HepG2 (cell line): ENCODE data around the gene MS4A10. TPM values are rescaled to one million over a fixed set of nuclear protein-coding genes. Genes with fewer than 3 reads are reported as not detected.

Source experiments
- AFF4 ChIP-seq: sonication (generic); formaldehyde crosslinking; IDR thresholded peaks from 2 replicates; pipeline ENCODE4 v1.4.0; 2020; ENCODE audit warnings: missing genetic modification reagents
- AHDC1 ChIP-seq: sonication (generic); formaldehyde crosslinking; IDR thresholded peaks from 2 replicates; pipeline ENCODE4 v1.5.1; 2020; ENCODE audit warnings: mild to moderate bottlenecking, missing genetic modification reagents, borderline replicate concordance
- GLI4 ChIP-seq: sonication (generic); formaldehyde crosslinking; IDR thresholded peaks from 2 replicates; pipeline ENCODE4 v1.5.1; 2020; ENCODE audit warnings: missing genetic modification reagents, mild to moderate bottlenecking, moderate library complexity, borderline replicate concordance
- GRHL1 ChIP-seq: sonication (generic); formaldehyde crosslinking; conservative IDR thresholded peaks from 2 replicates; pipeline ENCODE4 v1.8.0; 2022; ENCODE audit warnings: missing genetic modification reagents
- MBD4 ChIP-seq: IDR thresholded peaks from 2 replicates; pipeline ENCODE4 v1.6.1; 2012; ENCODE audit warnings: low read length, inconsistent platforms, borderline replicate concordance
- PCBP2 ChIP-seq: fragments of 200-400 bp; formaldehyde crosslinking; optimal IDR thresholded peaks from 2 replicates; pipeline ENCODE3; 2018; ENCODE audit warnings: low read length, low read depth; ENCODE audit not compliant: poor library complexity, severe bottlenecking
- PHF5A ChIP-seq: IDR thresholded peaks from one replicate; pipeline ENCODE4 v1.6.1; 2018; ENCODE audit warnings: low read depth, missing genetic modification reagents; ENCODE audit not compliant: unreplicated experiment
- PHF8 ChIP-seq: sonication (generic); formaldehyde crosslinking; IDR thresholded peaks from 2 replicates; pipeline ENCODE4 v1.5.0; 2020; ENCODE audit warnings: missing genetic modification reagents
- POLR2G ChIP-seq: fragments of 200-400 bp; formaldehyde crosslinking; IDR thresholded peaks from 2 replicates; pipeline ENCODE4 v1.6.1; 2018; ENCODE audit warnings: mild to moderate bottlenecking, low read depth, low read length, moderate library complexity
- RARG ChIP-seq: sonication (generic); formaldehyde crosslinking; IDR thresholded peaks from 2 replicates; pipeline ENCODE4 v1.4.0; 2020; ENCODE audit warnings: low read depth, mild to moderate bottlenecking, missing genetic modification reagents
- SIN3B ChIP-seq: fragments of 150-350 bp; IDR thresholded peaks from 2 replicates; pipeline ENCODE4 v1.6.1; 2014; ENCODE audit warnings: low read length
- ZNF280D ChIP-seq: sonication (generic); formaldehyde crosslinking; IDR thresholded peaks from 2 replicates; pipeline ENCODE4 v1.5.1; 2020; ENCODE audit warnings: mild to moderate bottlenecking, missing genetic modification reagents
- ZNF496 ChIP-seq: sonication (generic); formaldehyde crosslinking; IDR thresholded peaks from 2 replicates; pipeline ENCODE4 v1.8.1; 2023; ENCODE audit warnings: mild to moderate bottlenecking, moderate library complexity, missing genetic modification reagents; ENCODE audit not compliant: insufficient replicate concordance
- polyA plus RNA-seq, 8 experiments: library from polyadenylated mRNA; depleted of rRNA in 3 of 8; stranded (reverse) in 7 of 8; unstranded in 1 of 8; fragments of >200 nt; fragmentation: Illumina TruSeq in 4 of 8; extraction: Trizol in 4 of 8; gene quantifications; 2 replicates each; pipeline versions ENCODE4 v1.2.1 to v1.2.3, GENCODE V29; 2011 to 2016; ENCODE audit warnings: low read depth in 4 of 8, missing spikeins in 1 of 8, mixed read lengths in 1 of 8; ENCODE audit not compliant: insufficient read depth in 1 of 8
- total RNA-seq, 5 experiments: library from RNA; depleted of rRNA; stranded (reverse); fragments of >200 nt; fragmentation: Illumina TruSeq; extraction: Trizol; gene quantifications; 2 replicates each; pipeline ENCODE4 v1.2.3, GENCODE V29; 2016; ENCODE audit warnings: low read depth in 1 of 5

Gene MS4A10
- total and polyA plus RNA-seq, 2 of the 13 experiments (the other 11 are each of a cell fraction or from before 2014, with no cell fraction given): not detected

- TF ChIP-seq GLI4 (CRISPR knock-in tag) (0 out of 2 replicates have a peak, but pooled peaks have one; percentile 59), AFF4 (CRISPR knock-in tag) (no peak), AHDC1 (no peak), ZNF496 (CRISPR knock-in tag) (no peak), MBD4 (no peak), POLR2G (peak; percentile 83), PCBP2 (no peak), ZNF280D (CRISPR knock-in tag) (peak; percentile 63; the same call in 1 of the 2 replicates), PHF8 (CRISPR knock-in tag) (peak; percentile 87), SIN3B (peak; percentile 86; the same call in 1 of the 2 replicates), PHF5A (no peak), GRHL1 (CRISPR knock-in tag) (no peak), RARG (CRISPR knock-in tag) (no peak)
These were observed 56.9 kb downstream of the MS4A10 start, which contains the start of gene CCDC86 (continued) for GRCh38 chr11:60841797-60842667.
